NCI-H2196 treated with DMSO at 0.1 percent for 48 hours (cell line): ENCODE data around the gene HAVCR2.
"Not testable (repeated sequence)": the region's sequence is repeated elsewhere in the genome, so short reads cannot be mapped to it uniquely, and the experiment has no call there.

Experiments used
- DNase-seq: peaks from one replicate; lab custom pipeline; 2025; ENCODE audit not compliant: unreplicated experiment; lab: John Stamatoyannopoulos, UW

Gene HAVCR2

DNA sequence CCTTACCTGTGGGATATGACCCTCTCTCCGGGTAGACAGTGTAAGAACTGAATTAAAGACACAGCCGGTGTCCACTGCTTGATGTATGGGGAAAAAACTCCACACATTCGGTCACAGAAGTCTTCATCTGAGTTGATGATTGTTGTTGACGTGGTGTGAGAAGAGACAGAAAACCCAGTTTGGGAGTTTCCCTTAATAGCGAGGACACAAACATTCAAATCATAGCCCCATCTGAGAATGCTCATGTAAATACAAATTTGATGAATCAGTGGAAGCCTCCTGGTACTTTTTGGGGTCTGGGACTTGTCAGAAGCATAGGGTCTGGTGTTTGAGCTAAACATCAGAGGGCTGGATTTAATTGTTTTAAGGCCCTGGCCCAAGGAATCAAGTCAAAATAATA, 60.9 kb downstream of the HAVCR2 start:
- no peak for DNase-seq

DNA sequence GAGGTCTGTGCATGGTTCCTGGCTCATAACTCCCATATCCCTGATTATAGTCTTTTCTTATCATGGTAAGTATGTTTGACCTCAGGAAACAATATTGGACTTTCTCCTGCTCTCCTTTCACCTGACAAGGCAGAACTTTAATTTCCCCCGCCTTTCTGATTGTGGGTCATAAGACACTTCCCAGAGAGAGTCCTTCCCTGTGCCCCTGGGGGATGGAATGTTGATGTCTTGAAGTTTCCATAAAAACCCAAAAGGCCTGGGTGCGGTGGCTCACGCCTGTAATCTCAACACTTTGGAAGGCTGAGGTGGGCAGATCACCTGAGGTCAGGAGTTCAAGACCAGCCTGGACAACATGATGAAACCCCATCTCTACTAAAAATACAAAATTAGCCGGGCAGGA, 61.8 kb downstream of the HAVCR2 start:
- DNase-seq: not testable (repeated sequence)

DNA sequence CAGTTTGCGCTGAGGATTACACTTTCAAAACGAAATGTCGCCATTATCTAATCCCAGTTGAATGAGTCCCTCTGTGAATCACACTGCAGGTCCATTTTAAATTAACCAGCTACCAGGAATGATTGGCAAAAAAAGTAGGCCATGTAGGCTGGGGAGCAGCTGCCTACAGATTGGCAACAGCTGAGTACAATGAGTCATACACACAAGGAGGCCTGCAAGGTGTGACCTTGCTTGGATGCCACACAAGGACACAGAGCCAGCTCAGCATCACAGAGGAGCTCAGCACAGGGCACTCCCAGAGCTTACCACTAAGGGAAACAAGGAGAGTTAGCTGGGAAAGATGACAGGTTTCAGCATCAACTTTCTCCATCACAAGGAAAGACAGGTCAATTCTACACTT, 62.8 kb downstream of the HAVCR2 start:
- no peak for DNase-seq

DNA sequence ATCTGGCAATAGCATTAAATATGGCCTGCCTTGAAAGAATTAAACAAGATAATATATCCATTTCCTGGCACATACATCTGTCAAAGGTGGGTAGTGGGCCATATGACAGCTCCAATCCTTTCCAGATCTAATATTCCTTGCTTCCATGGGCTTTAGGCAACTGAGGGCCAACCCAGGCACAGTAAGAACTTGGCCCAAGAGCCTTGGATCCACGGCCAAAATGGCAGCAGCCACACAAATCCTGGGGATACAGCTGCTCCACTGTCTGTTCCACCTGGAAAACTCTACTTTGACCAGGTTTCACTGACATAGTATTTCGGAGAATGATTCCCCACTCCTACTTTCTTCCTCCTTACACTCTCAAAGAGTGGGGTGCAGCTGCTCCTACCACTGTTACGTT, 63.2 kb downstream of the HAVCR2 start:
- no peak for DNase-seq

DNA sequence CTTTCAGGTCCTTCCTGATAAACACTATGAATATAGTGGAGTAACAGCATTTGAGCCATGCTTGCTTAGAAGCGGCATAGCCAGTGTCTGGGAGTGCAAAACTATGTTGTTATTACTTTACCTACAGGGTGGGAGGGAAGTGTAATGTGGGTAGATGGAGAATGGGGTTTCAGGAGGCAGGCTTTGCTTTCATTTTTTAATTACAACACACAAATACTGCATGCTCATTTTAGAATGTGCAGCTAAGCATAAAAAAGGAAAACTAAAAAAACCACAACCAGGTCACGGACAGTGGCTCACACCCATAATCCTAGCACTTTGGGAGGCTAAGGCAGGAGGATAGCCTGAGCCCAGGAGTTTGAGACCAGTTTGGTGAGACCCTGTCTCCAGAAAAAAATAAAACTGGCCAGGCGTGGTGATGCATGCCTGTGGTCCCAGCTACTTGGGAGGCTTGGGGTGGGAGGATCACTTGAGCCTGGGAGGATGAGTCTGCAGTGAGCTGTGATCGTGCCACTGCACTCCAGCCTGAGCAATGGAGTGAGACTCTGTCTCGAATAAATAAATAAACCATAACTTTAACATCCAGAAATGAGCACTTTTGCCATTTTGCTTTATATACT, 70.2 kb downstream of the HAVCR2 start:
- no peak for DNase-seq
